AG09309 (cell line): ENCODE data around the gene CXCL1.

Experiments
- DNase-seq: peaks from one replicate; pipeline ENCODE4 v3.0.0-alpha.2; 2010; ENCODE audit warnings: low read depth
- H3K4me3 ChIP-seq: 2 replicates; pipeline ENCODE4 v1.5.1; 2011; ENCODE audit warnings: mild to moderate bottlenecking, low read depth, low read length, moderate library complexity; ENCODE audit not compliant: control insufficient read depth
- TF ChIP-seq, protein P1 (sequence below): IDR thresholded peaks from 2 replicates; pipeline ENCODE4 v1.5.1; 2011; ENCODE audit warnings: mild to moderate bottlenecking, low read depth, low read length, inconsistent platforms; ENCODE audit not compliant: insufficient read depth, control insufficient read depth; ENCODE audit errors: missing control alignments

Gene CXCL1

DNA sequence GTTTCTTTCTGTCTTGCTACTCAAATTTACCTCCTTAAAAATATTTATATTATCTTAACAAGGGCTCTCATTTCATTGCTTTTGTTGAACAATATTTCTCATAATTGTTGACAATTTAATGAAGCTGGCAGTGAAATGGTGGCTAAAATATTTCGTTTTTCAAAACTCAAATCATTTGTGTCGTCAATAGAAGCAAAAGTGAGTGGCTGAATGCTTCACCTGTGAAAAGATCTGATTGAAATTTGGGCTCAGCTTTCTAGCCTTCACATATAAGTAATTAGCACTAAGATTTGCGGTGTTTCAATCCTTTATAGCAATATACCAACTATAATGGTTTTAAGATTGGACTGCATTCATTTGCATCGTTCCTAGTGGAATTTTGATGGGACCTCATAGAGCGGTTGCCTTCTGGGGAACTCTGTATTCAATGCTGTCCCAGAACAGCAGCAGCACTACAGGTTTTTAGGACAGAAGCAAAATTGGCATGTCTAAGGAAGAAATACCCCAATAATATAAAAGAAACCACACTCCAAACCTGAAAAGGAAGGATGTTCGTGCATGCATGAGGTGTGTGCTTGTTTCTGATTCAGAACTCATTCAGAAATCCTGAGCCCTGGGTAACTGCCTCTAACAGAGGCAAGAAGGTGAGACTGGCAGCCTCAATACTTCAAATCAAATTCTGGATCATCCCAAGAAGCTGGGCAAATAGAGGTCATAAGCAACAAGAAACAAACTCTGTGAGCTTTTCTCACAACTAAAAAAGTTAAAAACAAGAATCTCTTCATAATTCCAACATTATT, 2.5 kb downstream of the CXCL1 start:
- DNase-seq = no peak
- TF ChIP-seq, protein P1, sequence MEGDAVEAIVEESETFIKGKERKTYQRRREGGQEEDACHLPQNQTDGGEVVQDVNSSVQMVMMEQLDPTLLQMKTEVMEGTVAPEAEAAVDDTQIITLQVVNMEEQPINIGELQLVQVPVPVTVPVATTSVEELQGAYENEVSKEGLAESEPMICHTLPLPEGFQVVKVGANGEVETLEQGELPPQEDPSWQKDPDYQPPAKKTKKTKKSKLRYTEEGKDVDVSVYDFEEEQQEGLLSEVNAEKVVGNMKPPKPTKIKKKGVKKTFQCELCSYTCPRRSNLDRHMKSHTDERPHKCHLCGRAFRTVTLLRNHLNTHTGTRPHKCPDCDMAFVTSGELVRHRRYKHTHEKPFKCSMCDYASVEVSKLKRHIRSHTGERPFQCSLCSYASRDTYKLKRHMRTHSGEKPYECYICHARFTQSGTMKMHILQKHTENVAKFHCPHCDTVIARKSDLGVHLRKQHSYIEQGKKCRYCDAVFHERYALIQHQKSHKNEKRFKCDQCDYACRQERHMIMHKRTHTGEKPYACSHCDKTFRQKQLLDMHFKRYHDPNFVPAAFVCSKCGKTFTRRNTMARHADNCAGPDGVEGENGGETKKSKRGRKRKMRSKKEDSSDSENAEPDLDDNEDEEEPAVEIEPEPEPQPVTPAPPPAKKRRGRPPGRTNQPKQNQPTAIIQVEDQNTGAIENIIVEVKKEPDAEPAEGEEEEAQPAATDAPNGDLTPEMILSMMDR = no peak
- no peak overlapping the region for H3K4me3 ChIP-seq

DNA sequence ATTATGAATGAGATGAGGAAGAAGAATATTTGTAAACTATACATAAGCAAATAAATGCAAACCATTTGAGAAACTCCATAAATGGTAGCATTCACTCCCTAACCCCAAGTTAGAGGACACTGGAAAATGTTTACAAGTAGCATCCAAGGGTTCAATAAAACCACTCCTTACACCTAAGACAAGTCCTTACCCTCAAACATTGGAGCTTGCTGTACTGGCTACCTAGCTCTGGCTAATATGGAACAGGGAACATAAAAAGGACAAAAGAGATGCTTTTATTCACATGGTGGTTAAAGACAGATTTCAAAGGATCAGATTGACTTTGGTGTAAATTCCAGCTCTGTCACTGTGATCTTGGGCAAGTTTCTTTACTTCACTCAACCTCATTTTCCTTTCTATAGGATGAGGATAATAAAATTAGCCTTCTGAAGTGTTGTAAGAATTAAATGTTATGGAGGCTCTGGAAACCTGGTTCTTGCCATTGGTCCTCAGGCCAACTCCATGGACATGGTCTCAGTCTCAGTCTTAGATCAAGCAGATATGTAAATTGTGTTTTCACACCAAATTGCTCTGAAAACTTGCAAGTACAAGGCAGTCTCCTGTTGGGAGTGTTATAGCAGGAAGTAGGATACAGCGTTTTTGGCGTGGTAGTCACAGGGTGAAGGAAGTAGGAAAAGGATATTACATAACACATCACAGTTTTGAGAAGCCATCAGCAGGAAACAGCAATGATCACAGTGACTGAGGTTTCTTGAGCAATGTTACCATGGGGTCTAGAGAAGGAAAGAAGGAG, 3.3 kb downstream of the CXCL1 start:
- no peak for DNase-seq
- H3K4me3 ChIP-seq = no peak overlapping the region

DNA sequence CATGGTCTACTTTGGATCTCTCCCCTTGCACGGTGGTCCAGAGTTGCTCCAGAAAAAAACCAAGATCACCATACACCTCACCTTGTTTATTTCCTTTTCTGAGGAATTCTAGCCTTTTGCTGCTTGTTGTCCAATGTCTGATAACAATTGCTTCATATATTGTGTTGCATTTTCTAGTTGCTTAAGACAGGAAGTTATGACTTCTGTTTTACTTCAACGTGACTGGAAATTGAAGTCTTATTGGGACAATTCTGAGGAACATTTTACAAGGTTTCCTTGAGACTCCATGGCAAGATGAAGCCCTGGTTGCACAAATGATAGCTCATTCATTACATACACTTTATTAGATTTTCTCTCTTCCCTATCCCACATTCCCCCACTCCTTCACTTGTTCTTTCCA, 5.2 kb downstream of the CXCL1 start:
- TF ChIP-seq, protein P1 = no peak

More for the DNA sequence above, 3.3 kb downstream of the CXCL1 start:
- TF ChIP-seq, protein P1 = no peak

DNA sequence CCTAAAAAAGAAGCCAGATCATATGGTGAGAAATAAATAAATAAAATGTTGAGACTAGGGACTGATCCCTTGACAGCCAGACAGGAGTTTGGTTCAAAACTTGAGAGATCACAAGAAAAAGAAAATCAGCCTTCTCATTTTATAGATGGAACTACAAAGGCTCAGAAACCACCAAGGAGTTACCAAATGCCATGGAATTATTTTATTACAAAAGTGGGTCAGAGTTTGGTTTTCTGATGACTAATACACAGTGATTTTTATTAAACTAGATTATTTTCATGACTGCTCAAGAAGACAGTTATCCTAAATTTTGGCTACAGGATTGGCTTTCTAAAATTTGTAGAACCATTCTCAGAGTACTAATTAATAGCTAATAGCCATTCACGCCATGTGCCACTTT, 6.2 kb downstream of the CXCL1 start:
- TF ChIP-seq, protein P1 = no peak

More for the DNA sequence above, 5.2 kb downstream of the CXCL1 start:
- H3K4me3 ChIP-seq = no peak overlapping the region
- DNase-seq = no peak

DNA sequence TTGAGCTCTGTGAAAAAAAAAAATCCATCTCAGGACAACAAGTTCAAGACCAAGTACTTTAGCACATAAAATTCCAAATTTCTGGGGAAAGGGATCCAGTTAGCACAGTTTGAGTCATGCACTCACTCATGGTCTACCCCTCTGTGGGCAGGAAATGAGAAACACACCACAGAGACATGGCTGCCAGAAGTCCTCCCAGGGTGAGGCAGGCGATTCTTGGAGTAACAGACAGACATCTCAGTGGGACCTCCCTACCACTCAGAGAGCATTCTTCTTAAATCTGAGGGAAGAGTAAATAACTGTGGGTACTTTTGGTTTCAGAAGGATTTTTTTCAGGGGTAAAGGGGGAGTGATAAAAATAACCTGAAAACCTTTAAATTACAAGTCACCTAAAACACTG, 14.1 kb downstream of the CXCL1 start:
- no peak for DNase-seq
- TF ChIP-seq, protein P1 = no peak
- no peak overlapping the region for H3K4me3 ChIP-seq

More for the DNA sequence above, 6.2 kb downstream of the CXCL1 start:
- H3K4me3 ChIP-seq = no peak overlapping the region
- DNase-seq = no peak

DNA sequence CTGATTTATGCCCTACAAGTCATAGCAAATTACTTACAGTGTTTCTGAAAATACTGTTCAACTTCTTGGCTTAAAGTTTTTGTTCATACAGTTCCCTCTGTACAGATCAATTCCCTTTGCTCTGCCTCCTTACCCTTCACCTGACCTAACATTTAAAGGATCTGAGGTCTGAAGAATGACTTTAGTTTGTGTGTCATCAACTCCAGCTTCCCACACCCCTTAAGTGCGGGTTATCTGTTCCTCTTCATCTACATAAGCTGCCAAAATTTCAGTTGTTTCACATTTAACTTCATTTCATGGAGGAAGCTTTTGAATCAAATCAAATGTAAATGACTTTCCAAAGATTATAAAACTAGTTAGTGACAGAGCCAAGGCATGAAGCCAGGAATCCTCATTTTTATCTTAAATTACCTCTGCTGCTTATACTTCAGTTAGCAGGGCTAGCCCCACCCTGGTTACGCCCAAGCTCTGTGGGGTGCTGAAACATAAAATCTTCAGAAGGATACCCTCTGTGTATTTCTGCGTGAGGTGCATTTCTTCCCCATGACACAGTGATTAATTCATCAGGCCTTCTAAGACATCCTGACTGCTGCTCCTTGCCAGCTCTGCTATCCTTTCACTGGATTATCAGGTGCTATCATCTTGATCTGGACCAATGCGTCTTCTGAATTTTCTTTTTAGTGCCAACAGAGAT, 16.5 kb downstream of the CXCL1 start:
- no peak overlapping the region for H3K4me3 ChIP-seq
- DNase-seq = no peak
- TF ChIP-seq, protein P1 = no peak
